HG02852 (cell line): ENCODE measurements around the gene TAF8.
"Not testable (repeated sequence)": the region's sequence is repeated elsewhere in the genome, so short reads cannot be mapped to it uniquely, and the experiment has no call there.

Experiments
- ATAC-seq: cut with Tn5 transposase; IDR thresholded peaks from one replicate; pipeline ENCODE4 v1.9.1; 2021; ENCODE audit warnings: mild to moderate bottlenecking, moderate library complexity; ENCODE audit not compliant: unreplicated experiment

The TAF8 gene, protein sequence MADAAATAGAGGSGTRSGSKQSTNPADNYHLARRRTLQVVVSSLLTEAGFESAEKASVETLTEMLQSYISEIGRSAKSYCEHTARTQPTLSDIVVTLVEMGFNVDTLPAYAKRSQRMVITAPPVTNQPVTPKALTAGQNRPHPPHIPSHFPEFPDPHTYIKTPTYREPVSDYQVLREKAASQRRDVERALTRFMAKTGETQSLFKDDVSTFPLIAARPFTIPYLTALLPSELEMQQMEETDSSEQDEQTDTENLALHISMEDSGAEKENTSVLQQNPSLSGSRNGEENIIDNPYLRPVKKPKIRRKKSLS

DNA sequence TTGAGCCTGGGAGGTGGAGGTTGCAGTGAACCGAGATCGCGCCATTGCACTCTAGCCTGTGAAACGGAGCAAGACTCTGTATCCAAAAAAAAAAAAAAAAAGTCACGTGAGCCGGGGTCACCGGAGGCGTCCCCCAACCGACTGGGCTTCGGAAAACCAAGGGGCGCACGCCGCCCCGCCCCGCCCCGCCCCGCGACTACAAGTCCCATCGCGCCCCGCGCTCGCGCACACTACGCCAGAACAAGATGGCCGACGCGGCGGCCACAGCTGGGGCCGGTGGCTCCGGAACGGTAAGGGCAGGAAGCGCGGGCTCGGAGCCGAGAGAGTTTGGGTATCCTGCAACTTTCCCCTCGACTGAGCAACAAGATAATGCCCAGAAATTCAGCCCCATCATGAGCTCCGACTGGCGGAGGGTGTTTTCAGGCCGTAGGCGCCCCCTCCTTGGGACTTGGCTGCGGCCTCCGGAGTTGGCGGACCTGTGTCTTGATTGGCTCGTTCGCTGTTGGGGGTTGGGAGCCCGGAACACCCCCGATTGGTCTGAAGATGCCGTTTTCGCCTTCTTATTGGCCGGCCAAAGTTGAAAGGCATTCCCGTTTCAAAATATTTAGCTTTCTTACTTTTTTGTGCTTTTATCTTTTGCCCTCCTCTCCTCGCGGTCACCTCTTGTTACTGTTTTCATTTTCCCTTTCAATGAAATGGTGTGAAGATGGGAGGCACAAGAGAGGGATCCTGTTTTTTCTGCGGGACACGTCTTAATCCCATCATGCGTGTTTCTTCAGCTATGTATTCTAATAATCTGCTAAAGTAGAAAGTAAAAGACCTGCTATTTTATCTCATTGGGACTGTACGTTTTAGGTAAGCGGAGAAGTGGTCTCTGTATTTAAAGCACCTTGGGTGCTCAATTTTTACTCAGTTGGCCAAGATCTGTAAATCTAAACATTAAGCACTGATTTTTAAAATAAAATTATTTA lies at the start of gene TAF8:
TAF8 (plus strand) TSS at position 228 of the 971 bp plus-strand sequence; CDS start at position 246, 18 bp downstream.
- ATAC-seq: peak; percentile 76

DNA sequence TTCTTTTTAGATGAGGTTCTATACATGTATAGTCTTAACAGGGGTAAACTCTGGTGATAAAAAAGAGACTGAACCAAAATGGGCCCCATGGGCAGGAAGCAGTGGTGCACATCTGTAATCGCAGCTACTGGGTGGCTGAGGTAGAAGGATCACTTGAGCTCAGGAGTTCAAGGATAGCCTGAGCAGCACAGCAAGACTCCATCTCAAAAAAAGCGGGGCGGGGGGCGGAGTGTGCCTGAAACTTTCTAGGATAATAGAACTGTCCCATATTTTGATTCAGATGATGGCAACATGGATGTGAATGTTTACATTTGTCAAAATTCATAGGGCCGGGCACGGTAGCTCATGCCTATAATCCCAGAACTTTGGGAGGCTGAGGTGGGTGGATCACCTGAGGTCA lies 48.8 kb upstream of the TAF8 start:
- ATAC-seq: no peak

- not testable (repeated sequence) for ATAC-seq
Measured at GRCh38 chr6:42003658-42004057, 46.7 kb upstream of the TAF8 start.

DNA sequence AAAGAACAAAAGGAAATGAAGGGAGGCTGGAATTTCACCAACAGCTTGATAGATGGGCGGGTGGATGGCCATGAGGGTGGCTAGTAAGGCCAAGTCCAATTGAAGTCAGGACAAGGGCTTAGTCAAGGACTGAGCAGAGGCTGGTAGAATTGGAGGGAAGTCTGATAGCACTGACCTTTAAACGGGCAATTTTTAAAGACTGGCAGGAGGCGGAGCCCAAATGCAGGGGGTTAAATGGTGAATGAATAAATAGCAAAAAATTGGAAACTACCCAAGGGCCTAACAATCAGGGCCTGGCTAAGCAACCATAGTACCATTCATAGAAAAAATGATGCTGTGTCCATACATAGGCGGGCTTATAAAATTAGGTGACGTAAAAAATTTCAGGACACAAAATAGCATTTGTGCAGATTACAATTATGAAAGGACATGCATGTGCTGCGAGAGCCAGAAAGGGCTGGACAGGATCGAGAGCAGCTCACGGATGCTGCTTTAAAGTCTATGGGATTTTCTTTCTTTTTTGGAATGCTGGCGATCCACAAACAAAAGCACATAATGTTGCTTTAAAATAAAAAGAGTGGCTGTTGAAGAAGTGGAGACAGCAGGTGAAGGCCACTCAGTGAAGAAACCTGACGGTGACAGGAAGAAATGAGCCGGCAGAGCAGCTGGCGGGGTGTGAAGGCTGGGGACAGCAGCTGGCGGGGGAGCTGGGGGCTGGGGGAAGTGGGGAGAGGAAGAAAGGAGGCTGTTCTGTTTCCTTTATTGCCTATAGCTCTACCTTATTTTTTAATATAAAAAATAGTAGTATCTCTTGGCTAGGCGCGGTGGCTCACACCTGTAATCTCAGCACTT lies 42.8 kb upstream of the TAF8 start:
- no peak for ATAC-seq

GRCh38 chr6:42008138-42008528 lies 42.2 kb upstream of the TAF8 start:
- not testable (repeated sequence) for ATAC-seq

- no peak for ATAC-seq
Measured at GRCh38 chr6:42009844-42010184, 40.5 kb upstream of the TAF8 start.

- ATAC-seq: peak; percentile 40
Measured at GRCh38 chr6:42010185-42010891, 40.0 kb upstream of the TAF8 start.

DNA sequence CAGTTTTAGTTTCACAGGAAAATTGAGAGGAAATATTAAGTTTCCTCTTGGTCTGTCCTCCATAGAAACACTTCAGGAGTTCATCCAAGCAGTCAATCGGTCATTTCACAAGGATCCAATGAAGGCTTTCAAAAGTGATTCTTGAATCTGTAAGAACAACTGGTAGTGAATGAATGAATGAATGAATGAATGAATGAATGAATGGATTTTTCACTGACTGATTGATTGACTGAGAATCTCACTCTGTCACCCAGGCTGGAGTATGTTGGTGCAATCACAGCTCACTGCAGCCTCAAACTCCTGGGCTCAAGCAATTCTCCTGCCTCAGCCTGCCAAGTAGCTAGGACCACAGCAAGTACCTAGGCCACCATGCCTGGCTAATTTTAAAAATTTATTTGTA lies 39.4 kb upstream of the TAF8 start:
- ATAC-seq: no peak

GRCh38 chr6:42012501-42013133 lies 37.7 kb upstream of the TAF8 start:
- no peak for ATAC-seq

DNA sequence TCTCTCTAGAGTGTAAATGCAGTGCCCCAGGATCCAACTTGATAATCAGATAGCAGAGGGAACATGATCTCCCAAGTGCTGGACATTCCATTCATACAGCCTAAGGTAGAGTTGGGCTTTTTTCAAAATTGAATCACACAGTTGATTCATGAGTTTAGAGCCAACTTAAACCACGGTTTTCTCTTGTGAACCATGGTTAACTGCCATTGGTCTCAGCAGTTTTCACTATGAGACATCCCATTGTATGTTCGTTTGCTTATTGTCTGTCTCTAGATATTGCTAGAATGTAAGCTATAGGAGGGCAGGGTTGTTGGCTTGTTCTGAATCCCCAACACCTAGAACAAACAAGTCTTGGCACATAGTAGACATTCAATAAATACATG lies 37.2 kb upstream of the TAF8 start:
- ATAC-seq: no peak

GRCh38 chr6:42017021-42017643 lies 33.2 kb upstream of the TAF8 start:
- ATAC-seq: no peak

- ATAC-seq: no peak
Measured at GRCh38 chr6:42020967-42021366, 29.4 kb upstream of the TAF8 start.

- peak; percentile 35 for ATAC-seq
Measured at GRCh38 chr6:42021847-42022754, 28.2 kb upstream of the TAF8 start.

GRCh38 chr6:42022755-42023384 lies 27.5 kb upstream of the TAF8 start:
- peak; percentile 8 for ATAC-seq

GRCh38 chr6:42025066-42025844 lies 25.1 kb upstream of the TAF8 start:
- ATAC-seq: peak; percentile 71

DNA sequence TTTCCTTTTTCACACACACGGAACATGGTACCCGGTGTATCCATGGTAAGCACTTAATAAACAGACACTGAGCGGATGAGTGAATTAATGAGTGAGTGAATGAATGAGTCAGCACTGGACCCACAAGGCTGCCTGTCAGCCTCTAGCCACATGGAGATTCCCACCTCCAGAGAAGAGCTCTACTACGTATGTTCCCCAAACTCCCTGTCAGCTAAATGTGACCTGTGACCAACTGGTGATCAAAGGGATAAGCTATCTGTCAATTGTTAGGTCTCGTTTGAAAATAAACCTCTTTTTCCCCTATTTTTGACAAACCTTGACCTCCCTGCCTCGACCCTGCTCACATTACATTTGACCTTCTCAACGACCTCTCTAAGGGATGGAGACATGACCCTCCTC lies 24.5 kb upstream of the TAF8 start:
- peak; percentile 2 for ATAC-seq

DNA sequence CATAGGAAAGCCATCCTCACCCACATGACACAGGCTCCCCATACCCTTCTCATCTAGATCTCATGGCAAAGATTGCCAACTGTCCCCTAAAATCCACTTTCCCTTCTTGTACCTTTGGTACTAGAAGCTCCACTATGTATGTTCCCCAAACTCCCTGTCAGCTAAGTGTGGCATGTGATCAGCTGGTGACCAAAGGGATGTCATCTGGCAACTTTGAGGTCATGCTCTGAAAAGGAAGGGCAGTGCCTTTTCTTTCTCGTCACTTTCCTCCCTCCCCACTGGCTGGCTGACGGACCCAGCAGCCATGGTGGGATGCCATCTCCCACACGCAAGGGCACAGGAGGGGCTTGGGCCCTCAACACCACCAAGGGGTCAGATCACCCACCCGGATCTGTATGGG lies 23.8 kb upstream of the TAF8 start:
- no peak for ATAC-seq
